Measurements from ENCODE around the gene PROK2. TPM values are rescaled to one million over a fixed set of nuclear protein-coding genes. Genes with fewer than 3 reads are reported as not detected.

The PROK2 gene
- total RNA-seq, 2 experiments from 2014 or later = not detected

Other genes starting within 250 kb of the PROK2 start
- gene FOXP1, start 201.4 kb downstream of the PROK2 start, total RNA-seq = 100 to 1,000 TPM; 178 TPM
- gene EIF4E3, start 59.7 kb downstream of the PROK2 start, total RNA-seq = 10 to 100 TPM; 63.6 to 64.6 TPM
- gene GPR27, start 31.3 kb downstream of the PROK2 start, total RNA-seq = under 1 TPM; 0.17 to 0.28 TPM